ENCODE data around the gene TPM1.

Gene TPM1

DNA sequence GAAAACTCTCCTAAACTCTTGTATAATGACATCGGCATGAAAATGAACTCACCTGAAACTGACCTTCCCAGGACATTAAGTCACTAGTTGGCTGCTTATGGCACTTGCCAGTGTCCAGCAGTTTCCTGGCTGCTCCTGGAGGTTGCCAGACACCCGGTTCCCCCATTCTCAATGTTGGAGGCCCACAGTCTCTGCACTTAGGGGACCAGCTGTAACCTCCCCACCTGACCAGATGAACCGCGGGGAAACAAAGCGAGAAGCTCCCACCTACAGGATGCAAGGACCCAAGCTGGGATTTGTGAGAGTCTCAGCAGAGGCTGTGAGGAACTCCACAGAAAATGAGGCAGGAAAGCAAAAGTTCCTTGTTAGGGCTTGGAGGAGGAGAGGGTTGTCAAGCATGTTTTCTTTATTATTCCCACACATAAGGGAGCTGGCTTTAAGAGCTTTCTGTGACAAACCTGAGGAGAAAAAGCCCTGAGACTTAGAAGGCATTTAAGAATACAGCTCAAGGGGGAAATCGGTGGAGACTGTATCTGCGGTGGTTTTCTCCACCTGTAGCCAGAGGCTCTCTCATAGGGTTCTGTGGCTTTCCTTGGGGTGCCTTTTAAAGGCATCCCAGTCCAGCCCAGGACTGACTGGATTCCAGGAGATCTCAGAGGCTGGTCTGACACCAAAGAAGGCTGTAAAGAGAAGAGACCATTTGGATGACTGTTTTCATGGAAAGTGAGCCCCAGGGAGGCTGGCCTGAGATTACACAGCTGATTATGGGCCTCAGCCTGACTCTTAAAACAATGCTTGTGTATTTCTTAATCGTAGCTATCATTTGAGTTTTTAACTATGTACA is 4.6 kb downstream of the TPM1 start:
- TF ChIP-seq ZFX (IDR thresholded peaks at IDR 0.05; ENCODE audit: borderline replicate concordance), result no peak
- no peak for TF ChIP-seq CTCF (IDR thresholded peaks at IDR 0.05)
- H3K27ac ChIP-seq, result no peak overlapping the region

DNA sequence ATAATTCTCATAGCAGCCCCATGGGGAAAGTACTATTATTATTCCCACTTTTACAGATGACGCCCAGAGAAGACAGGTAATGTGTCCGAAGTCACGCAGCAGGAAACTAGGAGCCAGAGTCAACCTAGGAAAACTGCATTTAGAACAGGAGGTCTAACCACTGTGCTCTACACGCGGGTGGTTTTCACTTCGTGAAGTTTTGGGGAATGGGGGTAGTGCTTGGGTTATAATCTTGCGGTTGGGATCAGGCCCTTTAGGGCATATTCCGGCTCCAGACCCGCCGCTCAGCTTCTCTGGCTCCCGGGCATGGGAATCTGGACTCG is 5.2 kb downstream of the TPM1 start:
- peak overlapping the region; percentile 88 for H3K27ac ChIP-seq

DNA sequence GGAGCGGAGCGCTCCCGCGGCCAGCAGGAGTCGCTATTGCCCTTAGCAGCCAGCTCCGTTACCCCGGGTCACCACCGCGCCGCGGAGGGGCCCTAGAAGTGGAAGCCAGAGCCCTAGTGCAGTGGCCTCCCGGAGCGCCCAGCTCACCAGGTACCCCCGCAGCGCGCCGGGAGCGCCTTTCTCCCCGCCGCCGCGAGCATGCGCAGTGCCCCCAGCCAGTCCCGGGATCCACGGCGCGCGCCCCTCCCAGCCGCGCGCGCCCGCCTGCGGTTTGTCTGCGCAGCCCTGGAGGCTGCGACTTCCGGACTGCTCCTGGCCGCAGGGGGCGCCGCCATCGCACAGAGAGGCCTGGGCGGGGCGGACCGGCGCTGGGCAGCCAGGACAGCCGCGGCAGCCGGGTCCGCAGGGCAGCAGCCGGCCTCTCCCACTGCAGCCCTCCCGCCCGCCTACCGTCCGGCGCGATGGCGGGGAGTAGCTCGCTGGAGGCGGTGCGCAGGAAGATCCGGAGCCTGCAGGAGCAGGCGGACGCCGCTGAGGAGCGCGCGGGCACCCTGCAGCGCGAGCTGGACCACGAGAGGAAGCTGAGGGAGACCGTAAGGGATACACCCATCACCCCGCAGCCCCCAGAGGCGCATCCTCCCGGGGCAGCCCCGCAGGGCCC is 5.7 kb downstream of the TPM1 start:
- TF ChIP-seq CTCF (IDR thresholded peaks at IDR 0.05) (peak; percentile 99), ZFX (IDR thresholded peaks at IDR 0.05; ENCODE audit: borderline replicate concordance) (no peak)
- peak overlapping the region; percentile 88 for H3K27ac ChIP-seq

More for the DNA sequence above, 5.2 kb downstream of the TPM1 start:
- TF ChIP-seq CTCF (IDR thresholded peaks at IDR 0.05), result no peak
- TF ChIP-seq ZFX (IDR thresholded peaks at IDR 0.05; ENCODE audit: borderline replicate concordance), result no peak

- H3K27ac ChIP-seq, result peak overlapping the region; percentile 88
- TF ChIP-seq CTCF (IDR thresholded peaks at IDR 0.05) (no peak), ZFX (IDR thresholded peaks at IDR 0.05; ENCODE audit: borderline replicate concordance) (no peak)
Observed at GRCh38 chr15:63048776-63049665, 6.5 kb downstream of the TPM1 start.

GRCh38 chr15:63049783-63050371 is 7.3 kb downstream of the TPM1 start:
- TF ChIP-seq CTCF (IDR thresholded peaks at IDR 0.05) (no peak), ZFX (IDR thresholded peaks at IDR 0.05; ENCODE audit: borderline replicate concordance) (no peak)
- peak overlapping the region; percentile 88 for H3K27ac ChIP-seq

DNA sequence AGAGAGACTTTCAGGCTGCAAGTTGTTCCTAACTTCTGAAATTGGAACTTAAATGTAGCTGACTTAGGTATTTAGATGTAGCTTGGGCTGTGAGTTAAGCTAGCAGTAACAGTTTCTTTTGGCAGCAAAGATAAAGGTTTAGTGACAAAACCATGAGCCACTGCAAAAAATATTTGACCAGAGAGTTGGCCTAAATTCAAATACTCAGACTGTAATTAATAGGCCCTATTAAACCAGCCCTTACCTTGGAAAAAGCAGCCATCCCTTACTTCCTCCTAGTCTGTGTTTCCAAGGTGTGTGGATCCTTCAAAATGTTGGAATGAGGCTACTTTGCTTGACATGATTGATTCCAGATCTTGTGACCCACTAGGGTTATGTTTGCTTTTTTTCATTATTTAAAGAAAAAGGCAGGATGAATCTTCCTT is 8.2 kb downstream of the TPM1 start:
- no peak for TF ChIP-seq CTCF (IDR thresholded peaks at IDR 0.05)
- TF ChIP-seq ZFX (IDR thresholded peaks at IDR 0.05; ENCODE audit: borderline replicate concordance), result no peak
- H3K27ac ChIP-seq, result peak overlapping the region; percentile 88
